Left ventricle myocardium inferior (tissue), 1 donor: ENCODE data around the gene ACSF3. TPM values are rescaled to one million over a fixed set of nuclear protein-coding genes. Genes with fewer than 3 reads are reported as not detected.

Source experiments
- DNase-seq: peaks from one replicate; pipeline ENCODE4 v3.0.0-alpha.2; 2020
- H3K27ac ChIP-seq: fragments of 200-600 bp; replicated peaks from 2 replicates; pipeline ENCODE4 v1.8.0; 2021
- H3K27me3 ChIP-seq: fragments of 200-600 bp; 2 replicates; pipeline ENCODE4 v1.8.0; 2021; ENCODE audit warnings: low read depth
- H3K36me3 ChIP-seq: fragments of 200-600 bp; 2 replicates; pipeline ENCODE4 v1.8.0; 2021
- H3K4me1 ChIP-seq: fragments of 200-600 bp; 2 replicates; pipeline ENCODE4 v1.8.0; 2021
- H3K4me3 ChIP-seq: fragments of 200-600 bp; 2 replicates; pipeline ENCODE4 v1.8.0; 2021; ENCODE audit warnings: mild to moderate bottlenecking, moderate library complexity
- H3K9me3 ChIP-seq: fragments of 200-600 bp; replicated peaks from 2 replicates; pipeline ENCODE4 v1.8.0; 2021
- intact Hi-C: fragments of 100-400 bp; cut with micrococcal nuclease; formaldehyde crosslinking; loops from one replicate; pipeline ENCODE4 v1.11.0; 2022
- total RNA-seq: library from RNA; stranded (reverse); fragmentation: NEBNext Ultra II Directional; extraction: Animal tissue kit (Norgen Biotek cat#: 25700); gene quantifications from one replicate; pipeline ENCODE4 v1.2.1, GENCODE V29; 2021
- TF ChIP-seq, protein P1 (sequence below): fragments of 200-600 bp; IDR thresholded peaks from 2 replicates; pipeline ENCODE4 v1.8.0; 2021; ENCODE audit warnings: antibody characterized with exemption, mild to moderate bottlenecking, borderline replicate concordance
- donor health status: DM: no; HTN: yes; CAD: no; lungs with severe emphysema.

Gene ACSF3
- total RNA-seq, 1 donor from 2014 or later, result 16.7 TPM

DNA sequence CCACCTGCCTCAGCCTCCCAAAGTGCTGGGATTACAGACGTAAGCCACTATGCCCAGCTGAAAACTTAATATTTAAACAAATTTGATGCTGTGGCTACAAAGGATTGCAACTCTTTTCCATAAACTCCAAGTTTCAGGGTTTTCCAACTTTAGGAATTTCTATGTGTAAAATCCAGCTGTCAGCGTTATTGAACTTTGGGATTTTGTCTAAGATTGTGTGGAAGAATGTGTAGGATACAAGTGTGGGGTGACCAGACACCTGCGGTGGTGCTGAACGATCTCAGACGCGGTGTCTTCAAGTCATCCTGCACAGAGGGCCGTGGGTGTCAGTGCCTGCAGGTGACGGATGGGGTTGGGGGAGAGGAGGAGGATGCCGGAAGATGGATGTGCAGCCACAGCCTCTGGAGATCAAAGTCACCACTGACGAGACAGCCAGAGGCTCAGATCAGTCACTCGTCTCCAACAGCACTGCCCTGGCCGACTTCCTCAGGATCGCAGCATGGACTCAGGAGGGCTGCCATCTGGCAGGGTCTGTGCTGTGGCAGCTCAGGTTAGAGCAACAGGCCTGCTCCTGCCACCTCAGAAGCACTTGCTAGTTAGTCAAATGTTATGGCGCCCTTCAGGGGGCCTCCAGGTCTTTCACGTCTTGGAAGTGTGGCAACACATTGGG, 13.0 kb downstream of the ACSF3 start:
- no peaks in the 10 kb centered on the region for H3K4me1 ChIP-seq
- TF ChIP-seq, protein P1, sequence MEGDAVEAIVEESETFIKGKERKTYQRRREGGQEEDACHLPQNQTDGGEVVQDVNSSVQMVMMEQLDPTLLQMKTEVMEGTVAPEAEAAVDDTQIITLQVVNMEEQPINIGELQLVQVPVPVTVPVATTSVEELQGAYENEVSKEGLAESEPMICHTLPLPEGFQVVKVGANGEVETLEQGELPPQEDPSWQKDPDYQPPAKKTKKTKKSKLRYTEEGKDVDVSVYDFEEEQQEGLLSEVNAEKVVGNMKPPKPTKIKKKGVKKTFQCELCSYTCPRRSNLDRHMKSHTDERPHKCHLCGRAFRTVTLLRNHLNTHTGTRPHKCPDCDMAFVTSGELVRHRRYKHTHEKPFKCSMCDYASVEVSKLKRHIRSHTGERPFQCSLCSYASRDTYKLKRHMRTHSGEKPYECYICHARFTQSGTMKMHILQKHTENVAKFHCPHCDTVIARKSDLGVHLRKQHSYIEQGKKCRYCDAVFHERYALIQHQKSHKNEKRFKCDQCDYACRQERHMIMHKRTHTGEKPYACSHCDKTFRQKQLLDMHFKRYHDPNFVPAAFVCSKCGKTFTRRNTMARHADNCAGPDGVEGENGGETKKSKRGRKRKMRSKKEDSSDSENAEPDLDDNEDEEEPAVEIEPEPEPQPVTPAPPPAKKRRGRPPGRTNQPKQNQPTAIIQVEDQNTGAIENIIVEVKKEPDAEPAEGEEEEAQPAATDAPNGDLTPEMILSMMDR, result no peak
- no peaks in the 10 kb centered on the region for H3K9me3 ChIP-seq
- intact Hi-C loops, result no loop called here
- no peak overlapping the region for H3K4me3 ChIP-seq
- no peak for DNase-seq
- H3K36me3 ChIP-seq, result peaks cover 78% of the 10 kb centered on the region
- H3K27ac ChIP-seq, result no peak overlapping the region
- H3K27me3 ChIP-seq, result no peaks in the 10 kb centered on the region

DNA sequence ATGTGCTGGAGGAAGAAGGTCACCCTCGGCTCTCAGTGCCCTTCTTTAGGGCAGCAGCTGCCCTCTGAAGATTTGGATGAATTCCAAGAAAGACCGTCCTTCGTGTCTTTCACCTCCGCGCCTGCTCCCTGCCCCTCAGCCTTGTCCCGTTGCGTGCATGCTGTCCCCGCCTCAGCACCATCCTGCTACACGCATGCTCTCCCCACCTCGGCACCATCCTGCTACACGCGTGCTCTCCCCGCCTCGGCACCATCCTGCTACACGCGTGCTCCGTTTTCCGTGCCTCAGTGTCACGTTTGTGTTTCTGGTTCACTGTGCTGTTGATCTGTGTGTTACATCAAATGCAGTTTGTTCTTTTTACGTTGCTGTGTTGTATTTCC, 13.5 kb downstream of the ACSF3 start:
- intact Hi-C loops, result no loop called here
- no peaks in the 10 kb centered on the region for H3K9me3 ChIP-seq
- H3K27me3 ChIP-seq, result no peaks in the 10 kb centered on the region
- H3K36me3 ChIP-seq, result peaks cover 78% of the 10 kb centered on the region
- no peak for DNase-seq
- TF ChIP-seq, protein P1, result no peak
- H3K4me1 ChIP-seq, result no peaks in the 10 kb centered on the region
- no peak overlapping the region for H3K4me3 ChIP-seq
- H3K27ac ChIP-seq, result no peak overlapping the region

DNA sequence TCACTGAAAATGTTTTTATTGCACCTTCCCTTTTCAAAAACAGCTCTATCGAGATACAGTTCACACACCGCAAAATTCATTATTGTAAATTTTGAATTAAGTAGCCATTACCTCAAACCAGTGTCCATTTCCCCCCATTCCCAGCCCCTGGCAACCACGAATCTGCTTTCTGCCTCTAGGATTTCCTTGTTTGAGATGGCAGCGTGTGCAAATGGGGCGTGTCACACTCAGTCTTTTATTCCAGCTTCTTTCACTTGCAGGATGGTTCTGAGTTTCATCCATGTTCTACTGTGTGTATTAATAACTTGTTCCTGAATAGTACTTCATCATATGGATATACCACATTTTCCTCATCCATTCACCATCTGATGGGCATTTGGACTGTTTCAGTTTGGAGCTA, 14.8 kb downstream of the ACSF3 start:
- Histone ChIP-seq H3K4me1 (no peaks in the 10 kb centered on the region), H3K36me3 (peaks cover 78% of the 10 kb centered on the region)

GRCh38 chr16:89110641-89111040, 17.0 kb downstream of the ACSF3 start:
- DNase-seq, result no peak
- TF ChIP-seq, protein P1, result no peak
- Histone ChIP-seq H3K9me3 (no peaks in the 10 kb centered on the region), H3K27ac (no peak overlapping the region), H3K27me3 (no peaks in the 10 kb centered on the region), H3K36me3 (peaks cover 77% of the 10 kb centered on the region), H3K4me3 (no peak overlapping the region), H3K4me1 (peaks cover 3% of the 10 kb centered on the region)
- intact Hi-C loops, result no loop called here

More for the DNA sequence above, 14.8 kb downstream of the ACSF3 start:
- Histone ChIP-seq H3K9me3 (no peaks in the 10 kb centered on the region), H3K27me3 (no peaks in the 10 kb centered on the region), H3K4me3 (no peak overlapping the region), H3K27ac (no peak overlapping the region)
- TF ChIP-seq, protein P1, result no peak
- no peak for DNase-seq
- intact Hi-C loops, result no loop called here

DNA sequence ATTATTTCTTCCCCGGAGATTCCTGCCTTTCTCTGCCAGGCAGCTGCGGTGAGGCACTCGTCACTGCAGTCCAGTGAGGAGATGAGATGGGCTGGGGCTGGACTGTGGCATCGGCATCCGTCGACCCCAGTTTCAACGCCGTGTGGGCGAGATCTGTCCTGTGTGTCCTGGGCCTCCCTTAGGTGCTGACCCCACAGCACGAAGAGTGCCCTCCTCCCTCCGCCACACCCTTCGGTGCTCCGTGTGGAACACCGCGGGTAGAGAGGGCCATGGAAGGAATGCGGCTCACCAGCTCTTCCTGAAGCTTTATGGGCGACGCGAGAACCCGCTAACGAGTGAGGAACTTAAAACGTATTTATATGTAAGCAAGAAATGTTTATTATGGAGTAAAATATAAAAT, 17.6 kb downstream of the ACSF3 start:
- intact Hi-C loops, result no loop called here
- peaks cover 75% of the 10 kb centered on the region for H3K36me3 ChIP-seq

More for the DNA sequence above, 17.6 kb downstream of the ACSF3 start:
- DNase-seq, result no peak
- no peaks in the 10 kb centered on the region for H3K9me3 ChIP-seq
- TF ChIP-seq, protein P1, result no peak
- H3K27me3 ChIP-seq, result no peaks in the 10 kb centered on the region
- no peak overlapping the region for H3K27ac ChIP-seq
- H3K4me1 ChIP-seq, result peaks cover 3% of the 10 kb centered on the region
- no peak overlapping the region for H3K4me3 ChIP-seq
